Liver (tissue), 9 donors: ENCODE measurements around the gene NPR2. TPM values are rescaled to one million over a fixed set of nuclear protein-coding genes. Genes with fewer than 3 reads are reported as not detected.
A peak's percentile ranks its signal among the peaks of the same experiment; 100 is the strongest.

Source experiments
- DNase-seq: peaks from one replicate; pipeline ENCODE4 v3.0.0-alpha.2; 2017; ENCODE audit warnings: low spot score
- H3K27ac ChIP-seq, 2 donors: one replicate each; pipeline ENCODE4 v1.7.0; 2013; ENCODE audit warnings: inconsistent platforms in 2 of 2, low read length in 2 of 2, control low read depth in 1 of 2, low read depth in 1 of 2, mild to moderate bottlenecking in 1 of 2
- H3K27me3 ChIP-seq, 4 donors: one replicate each; pipeline versions ENCODE4 v1.6.1 to v1.7.0; 2013; ENCODE audit warnings: low read length in 3 of 4, inconsistent platforms in 1 of 4, mild to moderate bottlenecking in 1 of 4, moderate library complexity in 1 of 4; ENCODE audit not compliant: control insufficient read depth in 4 of 4, insufficient read depth in 4 of 4
- H3K36me3 ChIP-seq, 4 donors: one replicate each; pipeline versions ENCODE4 v1.6.1 to v1.7.0; 2013; ENCODE audit warnings: low read length in 3 of 4, mild to moderate bottlenecking in 3 of 4, low read depth in 1 of 4, moderate library complexity in 1 of 4; ENCODE audit not compliant: control insufficient read depth in 4 of 4, insufficient read depth in 3 of 4
- H3K4me1 ChIP-seq, 4 donors: one replicate each; pipeline versions ENCODE4 v1.6.1 to v1.7.0; 2013; ENCODE audit warnings: low read length in 3 of 4, mild to moderate bottlenecking in 3 of 4, moderate library complexity in 1 of 4; ENCODE audit not compliant: control insufficient read depth in 4 of 4, insufficient read depth in 4 of 4
- H3K4me3 ChIP-seq, 3 donors: one replicate each; pipeline versions ENCODE4 v1.6.1 to v1.7.0; 2013; ENCODE audit warnings: low read length in 3 of 3, control low read depth in 1 of 3, low read depth in 1 of 3, mild to moderate bottlenecking in 1 of 3
- H3K9ac ChIP-seq, 2 donors: one replicate each; pipeline ENCODE4 v1.7.0; 2013; ENCODE audit warnings: low read length in 2 of 2, mild to moderate bottlenecking in 2 of 2, moderate library complexity in 2 of 2, control low read depth in 1 of 2, low read depth in 1 of 2
- H3K9me3 ChIP-seq, 4 donors: one replicate each; pipeline versions ENCODE4 v1.6.1 to v1.7.0; 2013; ENCODE audit warnings: low read length in 3 of 4; ENCODE audit not compliant: control insufficient read depth in 4 of 4
- CTCF ChIP-seq: fragments of 150-350 bp; IDR thresholded peaks from 2 replicates; pipeline ENCODE4 v1.5.1; 2017; ENCODE audit warnings: improper control_type of control experiment, low read depth, low read length; ENCODE audit not compliant: missing input control
- EGR1 ChIP-seq, 2 donors: IDR thresholded peaks; 2 replicates each; pipeline ENCODE4 v1.6.1; 2016 to 2018; ENCODE audit warnings: antibody characterized with exemption in 2 of 2, low read depth in 2 of 2
- FOXA1 ChIP-seq: IDR thresholded peaks from 2 replicates; pipeline ENCODE4 v1.6.1; 2016; ENCODE audit warnings: antibody characterized with exemption
- FOXA2 ChIP-seq: IDR thresholded peaks from 2 replicates; pipeline ENCODE4 v1.6.1; 2016; ENCODE audit warnings: antibody characterized with exemption
- GABPA ChIP-seq, 2 donors: IDR thresholded peaks in 1 of 2; conservative IDR thresholded peaks in 1 of 2; 2 replicates each; pipeline ENCODE4 v1.6.1; 2016; ENCODE audit warnings: antibody characterized with exemption in 2 of 2, mild to moderate bottlenecking in 1 of 2, moderate library complexity in 1 of 2
- HNF4A ChIP-seq, 2 donors: conservative IDR thresholded peaks; 2 replicates each; pipeline ENCODE4 v1.6.1; 2016; ENCODE audit warnings: antibody characterized with exemption in 2 of 2, mild to moderate bottlenecking in 2 of 2
- HNF4G ChIP-seq: IDR thresholded peaks from 2 replicates; pipeline ENCODE4 v1.6.1; 2016; ENCODE audit warnings: antibody characterized with exemption
- JUND ChIP-seq, 2 donors: IDR thresholded peaks; 2 replicates each; pipeline ENCODE4 v1.6.1; 2016; ENCODE audit warnings: antibody characterized with exemption in 2 of 2
- NR2F2 ChIP-seq: IDR thresholded peaks from 2 replicates; pipeline ENCODE4 v1.6.1; 2016; ENCODE audit warnings: antibody characterized with exemption
- RAD21 ChIP-seq, 2 donors: IDR thresholded peaks; 2 replicates each; pipeline ENCODE4 v1.6.1; 2016; ENCODE audit warnings: antibody characterized with exemption in 2 of 2, mild to moderate bottlenecking in 2 of 2
- REST ChIP-seq: IDR thresholded peaks from 2 replicates; pipeline ENCODE4 v1.6.1; 2016; ENCODE audit warnings: antibody characterized with exemption, mild to moderate bottlenecking
- RXRA ChIP-seq, 2 donors: IDR thresholded peaks; 2 replicates each; pipeline ENCODE4 v1.6.1; 2017 to 2018; ENCODE audit warnings: antibody characterized with exemption in 2 of 2, mild to moderate bottlenecking in 1 of 2
- SP1 ChIP-seq: IDR thresholded peaks from 2 replicates; pipeline ENCODE4 v1.6.1; 2018; ENCODE audit warnings: antibody characterized with exemption, mild to moderate bottlenecking
- TAF1 ChIP-seq: conservative IDR thresholded peaks from 2 replicates; pipeline ENCODE4 v1.6.1; 2016; ENCODE audit warnings: antibody characterized with exemption, mild to moderate bottlenecking
- YY1 ChIP-seq: IDR thresholded peaks from 2 replicates; pipeline ENCODE4 v1.6.1; 2016; ENCODE audit warnings: antibody characterized with exemption, mild to moderate bottlenecking
- ZBTB33 ChIP-seq: IDR thresholded peaks from 2 replicates; pipeline ENCODE4 v1.6.1; 2016; ENCODE audit warnings: antibody characterized with exemption
- WGBS: extraction: QIAGEN DNeasy Blood & Tissue Kit; methylation state at CpG from one replicate; pipeline ENCODE4 v1.1.7; 2013; 5-methylcytosine and 5-hydroxymethylcytosine counted together
- polyA plus RNA-seq, 2 donors: library from polyadenylated mRNA; stranded (reverse) in 1 of 2; unstranded in 1 of 2; fragments of 200-250 nt in 1 of 2; fragments of >200 nt in 1 of 2; fragmentation: Nextera tagmentation in 1 of 2; extraction: Ambion mirVana in 1 of 2; gene quantifications; one replicate each; pipeline versions ENCODE4 v1.2.1 to v1.2.3, GENCODE V29; 2013 to 2015
- total RNA-seq, 2 donors: library from RNA; depleted of rRNA; stranded (reverse); fragments of >200 nt; gene quantifications; one replicate each; pipeline ENCODE4 v1.2.3, GENCODE V29; 2014
- TF ChIP-seq, protein P1 (sequence below): IDR thresholded peaks from 2 replicates; pipeline ENCODE4 v1.6.1; 2016; ENCODE audit warnings: antibody characterized with exemption
- TF ChIP-seq, protein P2 (sequence below): IDR thresholded peaks from 2 replicates; pipeline ENCODE4 v1.6.1; 2016; ENCODE audit warnings: antibody characterized with exemption
- donor health status: healthy.
- donor health status: healthy.
- donor health status: healthy.
- donor health status: healthy.
- donor health status: healthy.

NPR2 gene
- total and polyA plus RNA-seq, 4 donors = 8.6 to 17.1 (median 11.2) TPM

DNA sequence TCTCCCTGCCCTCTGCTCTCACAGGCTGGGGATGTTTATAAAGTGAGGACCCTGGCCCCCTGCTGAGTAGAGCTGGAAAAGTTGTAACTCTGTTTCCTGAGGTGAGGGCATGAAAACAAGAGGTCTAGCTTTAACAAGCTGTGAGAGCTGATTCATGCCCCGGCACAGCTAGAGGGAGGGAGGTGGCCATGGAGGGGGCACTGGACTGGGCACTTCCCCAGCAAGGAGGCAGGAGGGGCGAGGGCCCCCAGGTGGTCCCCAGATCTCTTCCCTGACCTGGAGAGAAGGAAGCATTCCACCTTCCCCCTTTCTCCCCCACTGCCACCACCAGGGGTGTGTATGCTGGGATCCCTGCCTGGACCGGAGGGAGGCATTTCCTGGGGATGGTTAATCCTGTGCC is 37.1 kb upstream of the NPR2 start, which contains the start of gene MSMP:
Gene MSMP (minus strand): TSS at position 13 of the 400 bp plus-strand sequence. CDS start 147 bp downstream, outside the sequence.
- Histone ChIP-seq H3K36me3 (peaks cover 10 to 39% (median 34%) of the 10 kb centered on the region in 4 donors), H3K27me3 (no peaks in the 10 kb centered on the region), H3K4me1 (peaks cover 11 to 35% (median 21%) of the 10 kb centered on the region in 4 donors), H3K9ac (no peak within 1 kb of the TSS), H3K27ac (no peak within 1 kb of the TSS), H3K9me3 (no peaks in the 10 kb centered on the region), H3K4me3 (no peak within 1 kb of the TSS)
- TF ChIP-seq NR2F2 = no peak
- no peak for DNase-seq
- WGBS = 73% methylated on average over 3 of the region's 3 CpGs

DNA sequence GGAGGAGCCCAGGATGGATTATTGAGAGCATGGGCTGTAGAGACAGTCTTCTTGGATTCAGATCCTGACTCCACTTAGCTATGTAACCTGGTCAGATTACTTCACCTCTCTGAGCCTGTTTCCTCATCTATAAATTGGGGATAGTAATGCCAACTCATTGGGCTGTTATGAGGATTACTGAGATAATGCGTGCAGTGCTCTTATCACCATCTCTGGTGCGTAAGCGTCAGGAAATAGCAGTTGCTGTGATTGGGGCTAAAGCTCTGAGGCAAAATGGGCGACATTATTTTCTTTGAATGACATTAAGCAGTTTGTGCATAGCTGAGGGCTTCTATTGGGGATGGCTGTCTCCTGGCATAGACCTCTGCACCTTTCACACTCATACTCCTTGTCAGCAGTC is 36.3 kb upstream of the NPR2 start:
- DNase-seq = no peak
- no peak overlapping the region for H3K9ac ChIP-seq
- 93% methylated on average over 4 of the region's 4 CpGs for WGBS
- no peak overlapping the region for H3K4me3 ChIP-seq
- H3K9me3 ChIP-seq = no peaks in the 10 kb centered on the region
- no peak overlapping the region for H3K27ac ChIP-seq
- peaks cover 11 to 29% (median 17%) of the 10 kb centered on the region in 4 donors for H3K4me1 ChIP-seq
- H3K36me3 ChIP-seq = peaks cover 10 to 39% (median 34%) of the 10 kb centered on the region in 4 donors
- H3K27me3 ChIP-seq = no peaks in the 10 kb centered on the region
- TF ChIP-seq HNF4A (conservative IDR thresholded peaks at IDR 0.05) = no peak

DNA sequence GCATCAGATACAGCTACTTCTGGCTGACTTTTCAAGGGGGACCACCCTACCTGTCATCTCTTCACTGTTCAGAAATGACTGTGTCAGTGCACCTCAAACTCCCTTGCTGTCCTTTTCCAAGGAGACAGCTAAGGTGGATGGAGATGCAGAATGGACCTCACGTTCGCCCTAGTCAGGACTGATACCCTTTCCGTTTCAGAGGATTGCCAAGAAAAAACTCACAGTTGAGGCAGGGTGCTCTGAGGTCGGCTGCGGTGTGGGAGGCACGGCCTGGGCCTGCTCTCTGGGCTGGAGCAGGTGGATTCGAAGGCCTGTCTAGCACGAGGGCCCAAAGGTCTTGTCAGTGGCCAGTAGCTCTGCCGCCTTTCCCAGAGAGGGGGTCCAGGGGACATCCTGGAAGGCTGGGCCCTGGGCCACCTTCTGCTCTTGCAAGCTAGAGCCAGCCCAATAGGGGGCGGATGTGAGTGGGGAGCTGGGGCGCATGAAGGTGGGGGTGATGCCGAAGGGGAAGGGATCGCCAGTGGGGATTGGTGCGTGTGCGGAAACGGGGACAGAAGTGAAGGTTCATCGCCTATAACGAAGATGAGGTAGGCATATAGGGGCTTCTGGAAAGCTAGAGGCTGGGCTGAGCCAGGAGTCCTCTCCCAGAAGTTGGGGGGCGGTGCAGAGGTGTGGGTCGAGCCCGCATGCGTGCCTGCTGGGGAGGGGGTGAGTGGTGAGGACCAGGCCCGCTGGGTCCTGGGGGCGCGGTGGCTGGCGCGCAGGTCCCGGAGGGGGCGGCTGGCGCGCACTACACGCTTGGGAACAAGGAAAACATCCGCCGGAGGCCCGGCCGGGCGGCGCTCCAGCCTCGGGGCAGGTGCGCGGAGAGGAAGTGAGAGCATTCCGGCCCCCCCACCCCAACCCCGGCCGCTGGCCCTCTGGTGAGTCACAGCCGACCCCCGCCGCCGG is 34.8 kb upstream of the NPR2 start:
- 11% methylated on average over 48 of the region's 48 CpGs for WGBS
- Histone ChIP-seq H3K4me1 (peaks cover 7 to 24% (median 12%) of the 10 kb centered on the region in 4 donors), H3K27me3 (no peaks in the 10 kb centered on the region), H3K27ac (peak overlapping the region; percentile 82 to 98), H3K4me3 (peak overlapping the region; percentile 72 to 87 (median 78)), H3K9me3 (no peaks in the 10 kb centered on the region), H3K9ac (peak overlapping the region; percentile 73 to 79), H3K36me3 (peaks cover 10 to 31% (median 27%) of the 10 kb centered on the region in 4 donors)
- DNase-seq = peak; percentile 68
- no peak for TF ChIP-seq FOXA2
- no peak for TF ChIP-seq RXRA (IDR thresholded peaks at IDR 0.05)
- TF ChIP-seq RAD21 (IDR thresholded peaks at IDR 0.05) = peak; percentile 20 to 71
- TF ChIP-seq YY1 = peak; percentile 28
- TF ChIP-seq TAF1 = no peak
- TF ChIP-seq, protein P1, sequence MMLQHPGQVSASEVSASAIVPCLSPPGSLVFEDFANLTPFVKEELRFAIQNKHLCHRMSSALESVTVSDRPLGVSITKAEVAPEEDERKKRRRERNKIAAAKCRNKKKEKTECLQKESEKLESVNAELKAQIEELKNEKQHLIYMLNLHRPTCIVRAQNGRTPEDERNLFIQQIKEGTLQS = no peak
- TF ChIP-seq HNF4A (conservative IDR thresholded peaks at IDR 0.05) = no peak
- no peak for TF ChIP-seq NR2F2
- TF ChIP-seq GABPA (IDR thresholded peaks at IDR 0.05 in 1 of 2, conservative IDR thresholded peaks at IDR 0.05 in 1 of 2) = no peak
- TF ChIP-seq, protein P2, sequence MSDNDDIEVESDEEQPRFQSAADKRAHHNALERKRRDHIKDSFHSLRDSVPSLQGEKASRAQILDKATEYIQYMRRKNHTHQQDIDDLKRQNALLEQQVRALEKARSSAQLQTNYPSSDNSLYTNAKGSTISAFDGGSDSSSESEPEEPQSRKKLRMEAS = no peak
- TF ChIP-seq SP1 = no peak
- no peak for TF ChIP-seq EGR1 (IDR thresholded peaks at IDR 0.05; ENCODE audit: low read depth in 2 of 2)
- TF ChIP-seq FOXA1 = no peak
- TF ChIP-seq ZBTB33 = no peak
- TF ChIP-seq REST = no peak
- no peak for TF ChIP-seq HNF4G
- peak; percentile 39 for TF ChIP-seq CTCF
- no peak for TF ChIP-seq JUND (IDR thresholded peaks at IDR 0.05)
